ENCODE results near the gene LRP6. TPM values are rescaled to one million over a fixed set of nuclear protein-coding genes. Genes with fewer than 3 reads are reported as not detected.

The LRP6 gene
- total RNA-seq, 1 donor from 2014 or later, result 55.0 TPM

- DNase-seq (ENCODE audit: low read depth in 2 of 2), result peak in 1 of 2 donors; percentile 62
Measured at GRCh38 chr12:12214635-12215131, 52.2 kb downstream of the LRP6 start.

- no peak for DNase-seq (ENCODE audit: low read depth in 2 of 2)
Measured at GRCh38 chr12:12214201-12214600, 52.6 kb downstream of the LRP6 start.

- no peak for DNase-seq (ENCODE audit: low read depth in 2 of 2)
Measured at GRCh38 chr12:12212769-12213168, 54.1 kb downstream of the LRP6 start.

DNA sequence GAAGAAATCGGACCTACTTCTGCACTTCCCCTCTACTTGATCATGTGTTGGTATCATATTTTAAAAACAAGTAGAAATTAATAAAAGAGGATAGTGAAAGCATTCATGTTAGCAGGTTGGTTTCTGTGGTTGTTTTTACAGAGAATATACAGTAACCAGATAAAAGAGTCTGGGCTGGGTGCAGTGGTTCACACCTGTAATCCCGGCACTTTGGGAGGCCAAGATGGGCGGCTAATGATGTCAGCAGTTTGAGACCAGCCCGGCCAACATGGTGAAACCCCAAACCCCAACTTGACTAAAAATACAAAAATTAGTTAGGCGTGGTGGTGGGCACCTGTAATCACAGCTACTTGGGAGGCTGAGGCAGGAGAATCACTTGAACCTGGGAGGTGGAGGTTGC, 55.9 kb downstream of the LRP6 start:
- no peak for DNase-seq (ENCODE audit: low read depth in 2 of 2)

DNA sequence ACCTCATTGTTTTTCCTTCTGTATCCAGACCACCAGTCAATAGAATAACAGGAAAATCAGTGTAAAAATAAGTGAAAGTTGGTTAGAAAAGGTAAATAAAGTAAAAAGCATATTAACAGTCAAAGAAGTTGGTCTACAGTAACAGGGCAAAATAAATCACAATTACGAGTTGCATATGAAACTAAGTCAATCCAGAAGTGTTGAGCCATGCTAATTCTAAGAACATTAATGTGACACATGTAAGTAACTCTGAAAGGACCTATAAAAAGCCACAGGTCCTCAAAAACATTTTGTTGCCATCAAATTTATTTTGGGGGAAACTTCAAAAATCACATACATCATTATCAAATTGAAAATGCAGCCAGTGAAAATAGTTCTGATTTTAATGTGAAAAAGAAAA, 56.4 kb downstream of the LRP6 start:
- no peak for DNase-seq (ENCODE audit: low read depth in 2 of 2)

DNA sequence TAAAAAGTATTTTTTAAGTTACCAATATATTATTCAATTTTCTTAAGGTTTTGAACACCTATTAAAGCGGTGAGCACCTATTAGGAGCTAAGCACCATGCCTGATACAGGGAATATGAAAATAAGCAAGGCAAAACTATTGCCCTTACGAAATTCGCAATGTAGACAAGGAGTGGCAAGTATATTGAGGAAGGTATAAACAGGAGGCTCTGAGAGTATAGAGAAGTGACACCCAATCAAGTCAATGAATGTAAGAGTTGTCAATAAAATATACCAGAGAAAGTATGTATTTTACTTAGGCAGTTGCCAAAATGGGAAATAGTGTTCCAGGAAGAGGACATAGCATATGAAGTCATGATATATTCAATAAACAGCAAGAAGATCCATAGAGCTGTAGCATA, 57.2 kb downstream of the LRP6 start:
- no peak for DNase-seq (ENCODE audit: low read depth in 2 of 2)

DNA sequence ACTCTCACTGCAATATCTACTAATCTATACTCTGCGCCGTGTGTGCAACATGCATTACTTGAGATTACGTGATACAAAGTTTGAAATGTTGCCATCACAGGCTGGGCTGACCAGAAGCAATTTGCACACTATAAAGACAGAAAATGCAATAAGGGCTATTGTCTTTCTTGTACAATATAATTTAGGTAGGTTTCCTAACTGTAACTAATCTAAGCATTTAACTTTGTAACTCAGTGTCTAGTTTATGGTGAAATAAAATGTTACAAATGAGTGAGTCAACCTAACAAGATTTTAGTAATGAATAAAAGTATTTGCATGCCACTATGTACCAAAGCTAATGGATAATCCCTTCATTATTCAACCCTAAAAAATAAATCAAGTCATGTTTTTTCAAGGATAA, 57.8 kb downstream of the LRP6 start:
- DNase-seq (ENCODE audit: low read depth in 2 of 2), result no peak

- no peak for DNase-seq (ENCODE audit: low read depth in 2 of 2)
Measured at GRCh38 chr12:12207746-12208145, 59.1 kb downstream of the LRP6 start.

DNA sequence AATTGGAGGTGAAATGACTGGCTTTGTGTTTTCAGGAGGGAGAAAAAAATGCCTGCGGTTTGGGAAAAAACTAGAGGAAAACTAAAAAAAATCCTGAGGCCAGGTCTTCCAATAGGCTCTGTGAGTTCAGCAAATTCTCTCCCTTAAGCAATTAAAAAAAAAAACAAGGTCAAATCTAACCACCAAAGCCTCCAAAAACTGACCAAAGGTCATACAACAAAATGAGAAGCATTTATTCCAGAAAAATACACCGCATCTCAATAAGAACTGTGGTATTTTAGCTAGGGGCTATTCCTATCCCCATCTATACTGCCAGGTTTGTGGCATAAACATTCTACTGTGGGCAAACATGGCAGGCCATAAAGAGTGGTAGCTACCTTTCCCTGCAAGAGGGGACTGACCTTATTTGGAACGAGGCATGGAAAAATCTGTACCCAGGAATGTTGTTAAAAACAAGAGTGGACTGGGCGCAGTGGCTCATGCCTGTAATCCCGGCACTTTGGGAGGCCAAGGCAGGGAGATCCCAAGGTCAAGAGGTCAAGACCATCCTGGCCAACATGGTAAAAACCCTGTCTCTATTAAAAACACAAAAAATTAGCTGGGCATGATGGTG, 60.0 kb downstream of the LRP6 start:
- no peak for DNase-seq (ENCODE audit: low read depth in 2 of 2)

GRCh38 chr12:12202747-12203146, 64.1 kb downstream of the LRP6 start:
- DNase-seq (ENCODE audit: low read depth in 2 of 2), result peak in 1 of 2 donors; percentile 14

DNA sequence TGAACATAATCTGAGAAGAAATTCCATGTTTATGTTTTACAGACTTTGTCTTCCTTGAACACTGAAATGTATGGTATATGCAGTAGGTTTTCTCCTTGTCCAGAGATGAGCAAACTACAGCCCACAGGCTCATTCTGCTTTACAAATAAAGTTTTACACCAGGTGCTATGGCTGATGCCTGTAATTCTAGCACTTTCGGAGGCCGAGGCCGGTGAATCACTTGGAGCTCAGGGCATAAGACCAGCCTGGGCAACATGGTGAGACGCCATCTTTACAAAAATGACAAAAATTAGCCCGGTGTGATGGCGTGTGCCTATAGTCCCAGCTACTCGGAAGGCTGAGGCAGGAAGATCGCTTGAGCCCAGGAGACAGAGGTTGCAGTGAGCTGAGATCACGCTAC, 64.7 kb downstream of the LRP6 start:
- DNase-seq (ENCODE audit: low read depth in 2 of 2), result no peak

DNA sequence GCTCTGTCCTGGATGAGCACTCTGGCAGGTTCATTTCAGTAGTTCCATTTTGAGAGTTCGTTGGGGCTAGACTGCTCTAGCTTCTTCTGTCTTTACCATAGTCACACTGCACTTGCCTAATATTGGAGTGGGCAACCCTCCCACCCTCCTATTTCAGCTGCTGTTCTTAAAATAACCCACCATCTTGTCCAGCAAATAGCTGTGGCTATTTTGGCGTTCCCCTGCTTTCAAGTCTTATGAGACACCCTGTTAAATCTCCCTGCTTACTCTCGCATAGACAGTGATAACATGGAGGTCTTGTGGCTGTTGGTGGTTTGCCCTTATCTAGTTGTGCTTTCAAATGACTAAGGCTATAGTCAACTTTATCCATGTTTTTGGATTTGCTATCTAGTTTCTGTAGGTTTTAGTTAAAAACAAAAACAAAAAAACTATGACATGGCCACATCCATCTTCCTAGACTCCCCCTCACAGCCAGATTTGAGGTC, 65.5 kb downstream of the LRP6 start:
- DNase-seq (ENCODE audit: low read depth in 2 of 2), result no peak

DNA sequence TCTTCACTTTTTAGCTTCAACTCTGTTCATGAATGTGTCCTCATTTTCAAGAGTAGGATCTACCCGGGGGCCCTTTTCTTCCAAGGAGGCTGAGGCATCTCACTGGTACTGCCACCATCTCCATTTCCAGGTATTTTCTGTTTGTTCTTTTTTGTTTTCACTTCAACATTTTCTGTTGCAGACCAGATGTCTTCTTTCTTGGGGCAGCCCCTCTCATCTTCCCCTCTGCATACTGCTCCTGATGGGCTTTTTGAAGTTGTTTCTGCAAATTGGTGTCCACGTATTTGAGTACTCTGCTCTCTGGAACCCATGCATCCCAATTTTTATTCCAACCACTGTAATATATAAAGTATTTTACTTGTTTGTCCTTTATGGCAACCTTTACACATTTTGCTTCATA, 66.5 kb downstream of the LRP6 start:
- no peak for DNase-seq (ENCODE audit: low read depth in 2 of 2)

GRCh38 chr12:12198124-12198523, 68.7 kb downstream of the LRP6 start:
- no peak for DNase-seq (ENCODE audit: low read depth in 2 of 2)

DNA sequence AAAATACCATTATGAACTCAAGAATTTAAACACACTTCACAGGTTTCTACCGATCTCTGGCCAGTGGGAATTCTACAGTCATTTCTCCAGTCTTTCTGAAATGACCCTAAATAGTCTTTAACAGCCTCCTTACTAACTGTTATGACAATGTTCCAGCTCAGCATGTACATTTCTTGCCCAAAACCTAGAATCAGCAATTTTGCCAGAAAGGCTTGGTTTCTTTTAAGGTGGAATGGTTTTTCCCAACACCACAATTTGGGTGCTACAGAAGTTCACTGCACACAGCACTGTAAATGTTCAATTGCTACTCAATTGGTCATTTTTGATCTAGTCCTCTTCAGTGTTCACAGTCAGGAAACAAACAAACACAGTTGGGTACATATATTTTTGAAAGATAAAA, 69.7 kb downstream of the LRP6 start:
- DNase-seq (ENCODE audit: low read depth in 2 of 2), result no peak

DNA sequence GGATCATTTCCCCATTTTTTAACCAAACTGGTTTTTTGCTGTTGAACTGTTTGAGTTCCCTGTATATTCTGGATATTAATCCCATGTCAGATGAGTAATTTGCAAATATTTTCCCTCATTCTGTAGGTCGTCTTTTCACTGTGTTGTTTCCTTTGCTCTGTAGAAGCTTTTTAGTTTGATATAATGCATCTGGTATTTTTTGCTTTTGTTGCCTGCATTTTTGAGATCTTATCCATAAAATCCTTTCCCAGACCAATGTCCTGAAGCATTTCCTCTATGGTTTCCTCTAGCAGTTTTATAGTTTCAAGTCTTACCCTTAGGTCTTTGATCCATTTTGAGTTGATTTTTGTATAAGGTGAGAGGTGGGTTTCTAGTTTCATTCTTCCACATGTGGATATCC, 71.3 kb downstream of the LRP6 start:
- peak in 1 of 2 donors; percentile 49 for DNase-seq (ENCODE audit: low read depth in 2 of 2)

DNA sequence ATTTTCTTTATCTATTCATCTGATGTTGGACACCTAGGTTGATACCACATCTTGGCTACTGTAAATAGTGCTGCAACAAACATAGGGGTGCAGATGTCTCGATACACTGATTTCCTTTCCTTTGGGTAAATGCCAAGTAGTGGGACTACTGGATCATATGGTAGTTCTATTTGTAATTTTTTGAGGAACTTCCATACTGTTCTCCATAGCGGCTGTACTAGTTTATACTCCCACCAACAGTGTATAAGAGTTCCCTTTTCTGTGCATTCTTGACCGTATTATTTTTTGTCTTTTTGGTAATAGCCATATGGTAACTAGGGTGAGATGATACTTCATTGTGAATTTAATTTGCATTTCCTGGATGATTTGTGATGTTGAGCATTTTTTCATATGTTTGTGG, 71.8 kb downstream of the LRP6 start:
- DNase-seq (ENCODE audit: low read depth in 2 of 2), result no peak

DNA sequence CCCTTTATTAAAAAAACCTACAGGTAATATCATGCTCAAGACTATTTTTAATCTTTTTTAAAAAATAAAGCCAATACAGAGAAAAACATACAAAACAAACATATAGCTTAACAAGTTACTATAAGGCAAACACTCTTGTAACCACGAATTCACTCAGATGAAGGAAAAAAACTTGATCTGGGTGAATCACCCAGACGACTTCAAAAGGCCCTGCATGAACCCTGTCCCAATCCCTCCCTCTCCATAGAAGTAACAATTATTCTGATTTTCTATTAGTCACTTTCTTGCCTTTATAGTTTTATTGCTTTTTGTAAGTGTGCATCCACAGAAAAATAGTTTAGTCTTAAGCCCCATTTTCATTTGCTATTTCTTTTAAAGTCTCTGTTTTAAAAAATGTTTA, 72.6 kb downstream of the LRP6 start:
- peak in 1 of 2 donors; percentile 11 for DNase-seq (ENCODE audit: low read depth in 2 of 2)

DNA sequence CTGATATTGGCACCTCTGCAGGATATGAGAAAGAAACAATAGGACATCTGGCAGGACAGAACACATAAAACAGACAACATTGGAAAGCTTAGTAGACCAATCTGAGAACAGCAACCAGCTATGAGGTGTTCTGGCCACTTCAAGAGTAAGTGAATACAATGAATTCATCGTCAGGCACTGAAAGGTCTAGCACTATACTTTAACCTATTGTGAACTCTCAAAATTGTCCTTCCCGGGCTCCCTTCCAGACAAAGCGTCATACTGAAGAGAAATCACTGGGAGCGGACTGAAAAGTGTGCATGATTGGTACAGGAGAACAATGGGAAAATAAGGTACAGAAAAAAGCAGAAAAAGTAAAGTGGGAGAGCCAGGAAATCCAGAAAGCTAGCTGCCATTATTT, 75.8 kb downstream of the LRP6 start:
- peak; percentile 60 to 87 for DNase-seq (ENCODE audit: low read depth in 2 of 2)

DNA sequence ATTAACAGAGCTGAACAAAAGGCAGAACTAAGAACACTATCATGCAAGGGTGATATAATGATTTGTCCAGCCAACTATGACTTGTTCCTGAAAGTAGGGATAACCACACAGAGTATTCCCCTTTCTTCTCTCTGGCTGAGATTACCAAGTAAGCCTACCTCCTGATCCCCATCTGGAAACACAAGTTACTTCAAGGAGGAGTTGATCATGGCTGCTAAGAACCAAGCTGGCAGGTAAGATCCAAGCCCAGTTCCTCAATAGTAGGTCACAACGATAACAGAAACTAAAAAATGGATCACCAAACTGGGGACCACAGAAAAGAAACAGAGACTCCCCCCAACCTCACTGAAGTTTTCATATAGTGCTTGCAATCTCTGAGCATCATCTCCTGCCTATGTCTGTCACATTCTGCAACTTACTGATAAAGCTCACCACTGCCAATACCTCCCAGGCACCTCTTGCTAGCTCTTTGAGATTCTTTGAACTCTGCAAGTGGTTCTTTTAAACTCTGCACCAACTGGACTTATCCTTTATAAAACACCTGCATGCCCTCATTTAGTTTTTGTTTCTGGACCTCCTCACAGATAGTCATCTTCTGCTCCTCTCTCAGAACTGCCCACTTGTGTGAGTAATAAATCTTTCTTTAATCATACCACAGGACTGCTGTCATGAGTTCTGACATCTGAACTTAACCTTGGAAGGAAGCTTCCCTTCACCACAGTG, 76.6 kb downstream of the LRP6 start:
- DNase-seq (ENCODE audit: low read depth in 2 of 2), result peak in 1 of 2 donors; percentile 21

- no peak for DNase-seq (ENCODE audit: low read depth in 2 of 2)
Measured at GRCh38 chr12:12185414-12185813, 81.4 kb downstream of the LRP6 start.

DNA sequence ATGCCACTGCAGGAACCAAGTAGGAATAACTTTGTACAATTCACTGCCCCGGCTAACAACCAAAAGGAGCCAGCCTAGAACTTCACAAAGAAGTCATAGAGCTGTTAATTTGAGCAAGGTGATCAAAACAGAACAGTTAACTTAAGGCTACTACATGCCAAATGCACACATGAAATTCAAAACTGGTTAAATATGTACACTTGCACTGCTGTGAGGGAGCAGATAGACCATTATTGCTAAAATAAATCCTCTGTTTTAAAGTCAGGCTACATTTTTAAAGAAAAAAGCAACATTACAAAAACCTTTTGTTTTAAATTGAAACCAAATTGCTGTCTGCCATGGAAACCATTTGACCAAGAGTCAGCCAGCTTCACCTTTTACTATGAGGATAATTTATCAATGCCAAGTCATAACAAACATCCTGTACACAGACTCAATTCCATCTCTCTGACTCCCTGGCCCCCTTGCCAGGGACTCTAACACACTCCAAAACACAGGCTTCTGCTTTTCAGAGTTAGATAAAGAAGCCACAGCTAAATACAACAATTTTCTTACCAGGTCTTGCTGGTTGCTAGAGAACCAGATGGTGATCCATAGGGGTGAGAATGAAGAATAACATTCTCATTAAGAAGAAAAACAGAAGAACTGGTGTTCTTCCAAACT, 84.0 kb downstream of the LRP6 start:
- peak; percentile 75 to 88 for DNase-seq (ENCODE audit: low read depth in 2 of 2)

GRCh38 chr12:12181511-12181910, 85.3 kb downstream of the LRP6 start:
- peak in 1 of 2 donors; percentile 64 for DNase-seq (ENCODE audit: low read depth in 2 of 2)

Data from lung microvascular endothelial cell (primary cell).